Karpas-422 (cell line): ENCODE data around the gene SEMA6B. TPM values are rescaled to one million over a fixed set of nuclear protein-coding genes. Genes with fewer than 3 reads are reported as not detected.
A peak's percentile ranks its signal among the peaks of the same experiment; 100 is the strongest.

ENCODE experiments used
- DNase-seq: peaks from one replicate; pipeline ENCODE4 v3.0.0-alpha.2; 2015
- H2AFZ ChIP-seq: fragments of 200-600 bp; sonication (generic); 2 replicates; pipeline ENCODE4 v1.6.1; 2014; ENCODE audit warnings: antibody characterized with exemption, low read length, mixed read lengths
- H3K27ac ChIP-seq: fragments of 200-600 bp; sonication (generic); 2 replicates; pipeline ENCODE4 v1.5.1; 2014; ENCODE audit warnings: mild to moderate bottlenecking, low read length, moderate library complexity
- H3K27me3 ChIP-seq: fragments of 200-600 bp; sonication (generic); 2 replicates; pipeline ENCODE4 v1.6.1; 2014; ENCODE audit warnings: low read length, mixed read lengths
- H3K36me3 ChIP-seq: fragments of 200-600 bp; sonication (generic); 2 replicates; pipeline ENCODE4 v1.6.1; 2014; ENCODE audit warnings: low read length, mixed read lengths; ENCODE audit not compliant: insufficient read depth
- H3K4me1 ChIP-seq: fragments of 200-600 bp; sonication (generic); 2 replicates; pipeline ENCODE4 v1.6.1; 2014; ENCODE audit warnings: mild to moderate bottlenecking, low read length, mixed read lengths
- H3K4me2 ChIP-seq: fragments of 200-600 bp; sonication (generic); 2 replicates; pipeline ENCODE4 v1.6.1; 2014; ENCODE audit warnings: low read length, low read depth, mild to moderate bottlenecking; ENCODE audit not compliant: poor library complexity, severe bottlenecking
- H3K4me3 ChIP-seq: fragments of 200-600 bp; sonication (generic); 2 replicates; pipeline ENCODE4 v1.5.1; 2014; ENCODE audit warnings: mild to moderate bottlenecking, antibody characterized with exemption, low read length, mixed read lengths
- H3K79me2 ChIP-seq: fragments of 200-600 bp; sonication (generic); 2 replicates; pipeline ENCODE4 v1.6.1; 2014; ENCODE audit warnings: mild to moderate bottlenecking, low read length, mixed read lengths
- H3K9ac ChIP-seq: fragments of 200-600 bp; sonication (generic); 2 replicates; pipeline ENCODE4 v1.6.0; 2014; ENCODE audit warnings: low read length
- H3K9me2 ChIP-seq: fragments of 200-600 bp; sonication (generic), shearing (Covaris generic); replicated peaks from 2 replicates; pipeline ENCODE4 v1.6.0; 2014; ENCODE audit warnings: mild to moderate bottlenecking, low read length, moderate library complexity; ENCODE audit not compliant: insufficient read depth
- H3K9me3 ChIP-seq: fragments of 300-700, 200-600 bp; sonication (generic); 2 replicates; pipeline ENCODE4 v1.6.1; 2014; ENCODE audit warnings: low read length, mixed read lengths
- H4K20me1 ChIP-seq: fragments of 200-600 bp; sonication (generic); 2 replicates; pipeline ENCODE4 v1.6.1; 2014; ENCODE audit warnings: mild to moderate bottlenecking, antibody characterized with exemption, low read length, low read depth; ENCODE audit not compliant: insufficient read depth
- total RNA-seq: library from RNA; depleted of rRNA; stranded (reverse); fragments of >200 nt; shearing (Covaris generic); gene quantifications from 2 replicates; pipeline ENCODE4 v1.2.3, GENCODE V29; 2014; ENCODE audit warnings: low replicate concordance

SEMA6B gene
- total RNA-seq, 1 experiment from 2014 or later, result not detected

GRCh38 chr19:4552525-4552819, 7.0 kb downstream of the SEMA6B start:
- H3K9me2 ChIP-seq, result no peaks in the 10 kb centered on the region
- no peaks in the 10 kb centered on the region for H3K4me1 ChIP-seq
- H2AFZ ChIP-seq, result no peak overlapping the region
- H3K27ac ChIP-seq, result no peak overlapping the region
- no peaks in the 10 kb centered on the region for H4K20me1 ChIP-seq
- no peaks in the 10 kb centered on the region for H3K27me3 ChIP-seq
- H3K4me2 ChIP-seq, result no peak overlapping the region
- no peak overlapping the region for H3K9ac ChIP-seq
- DNase-seq, result no peak
- no peaks in the 10 kb centered on the region for H3K36me3 ChIP-seq
- H3K79me2 ChIP-seq, result no peaks in the 10 kb centered on the region
- H3K4me3 ChIP-seq, result no peak overlapping the region
- H3K9me3 ChIP-seq, result no peaks in the 10 kb centered on the region

- H3K4me1 ChIP-seq, result no peaks in the 10 kb centered on the region
- H3K79me2 ChIP-seq, result no peaks in the 10 kb centered on the region
- no peak overlapping the region for H3K27ac ChIP-seq
- no peak overlapping the region for H3K4me2 ChIP-seq
- H3K36me3 ChIP-seq, result no peaks in the 10 kb centered on the region
- H3K9ac ChIP-seq, result no peak overlapping the region
- no peak for DNase-seq
- H2AFZ ChIP-seq, result no peak overlapping the region
- no peak overlapping the region for H3K4me3 ChIP-seq
- no peaks in the 10 kb centered on the region for H3K27me3 ChIP-seq
- no peaks in the 10 kb centered on the region for H4K20me1 ChIP-seq
- no peaks in the 10 kb centered on the region for H3K9me2 ChIP-seq
- no peaks in the 10 kb centered on the region for H3K9me3 ChIP-seq
These were observed 8.9 kb downstream of the SEMA6B start for GRCh38 chr19:4550479-4551050.

GRCh38 chr19:4550018-4550417, 9.5 kb downstream of the SEMA6B start:
- Histone ChIP-seq H3K4me2 (no peak overlapping the region), H3K36me3 (no peaks in the 10 kb centered on the region), H3K4me3 (no peak overlapping the region), H3K27me3 (no peaks in the 10 kb centered on the region), H3K9me2 (no peaks in the 10 kb centered on the region), H4K20me1 (no peaks in the 10 kb centered on the region), H3K4me1 (no peaks in the 10 kb centered on the region), H3K27ac (no peak overlapping the region), H2AFZ (no peak overlapping the region), H3K9ac (no peak overlapping the region), H3K9me3 (no peaks in the 10 kb centered on the region), H3K79me2 (no peaks in the 10 kb centered on the region)
- no peak for DNase-seq

DNA sequence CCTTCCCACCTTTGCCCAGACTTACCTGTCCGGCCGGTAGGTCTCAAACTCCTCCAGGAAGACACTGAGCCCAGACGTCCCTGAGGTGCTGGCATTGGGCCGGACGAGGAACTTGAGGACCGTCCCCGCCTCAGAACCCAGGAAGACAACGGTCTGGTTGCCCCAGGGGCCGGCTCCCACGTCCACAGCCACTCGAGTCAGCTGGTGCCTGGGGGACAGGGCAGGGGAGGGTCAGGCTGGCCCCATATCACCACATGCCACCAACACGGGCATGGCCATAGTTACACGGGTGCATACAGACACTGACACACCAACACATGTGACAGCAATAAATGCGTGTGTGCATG, 11.3 kb downstream of the SEMA6B start:
- Histone ChIP-seq H3K9ac (no peak overlapping the region), H3K9me3 (no peaks in the 10 kb centered on the region), H3K4me1 (no peaks in the 10 kb centered on the region), H4K20me1 (no peaks in the 10 kb centered on the region), H3K27me3 (no peaks in the 10 kb centered on the region), H3K36me3 (no peaks in the 10 kb centered on the region), H3K4me3 (no peak overlapping the region), H3K27ac (no peak overlapping the region), H3K9me2 (no peaks in the 10 kb centered on the region), H3K79me2 (no peaks in the 10 kb centered on the region), H2AFZ (no peak overlapping the region), H3K4me2 (no peak overlapping the region)
- DNase-seq, result no peak

DNA sequence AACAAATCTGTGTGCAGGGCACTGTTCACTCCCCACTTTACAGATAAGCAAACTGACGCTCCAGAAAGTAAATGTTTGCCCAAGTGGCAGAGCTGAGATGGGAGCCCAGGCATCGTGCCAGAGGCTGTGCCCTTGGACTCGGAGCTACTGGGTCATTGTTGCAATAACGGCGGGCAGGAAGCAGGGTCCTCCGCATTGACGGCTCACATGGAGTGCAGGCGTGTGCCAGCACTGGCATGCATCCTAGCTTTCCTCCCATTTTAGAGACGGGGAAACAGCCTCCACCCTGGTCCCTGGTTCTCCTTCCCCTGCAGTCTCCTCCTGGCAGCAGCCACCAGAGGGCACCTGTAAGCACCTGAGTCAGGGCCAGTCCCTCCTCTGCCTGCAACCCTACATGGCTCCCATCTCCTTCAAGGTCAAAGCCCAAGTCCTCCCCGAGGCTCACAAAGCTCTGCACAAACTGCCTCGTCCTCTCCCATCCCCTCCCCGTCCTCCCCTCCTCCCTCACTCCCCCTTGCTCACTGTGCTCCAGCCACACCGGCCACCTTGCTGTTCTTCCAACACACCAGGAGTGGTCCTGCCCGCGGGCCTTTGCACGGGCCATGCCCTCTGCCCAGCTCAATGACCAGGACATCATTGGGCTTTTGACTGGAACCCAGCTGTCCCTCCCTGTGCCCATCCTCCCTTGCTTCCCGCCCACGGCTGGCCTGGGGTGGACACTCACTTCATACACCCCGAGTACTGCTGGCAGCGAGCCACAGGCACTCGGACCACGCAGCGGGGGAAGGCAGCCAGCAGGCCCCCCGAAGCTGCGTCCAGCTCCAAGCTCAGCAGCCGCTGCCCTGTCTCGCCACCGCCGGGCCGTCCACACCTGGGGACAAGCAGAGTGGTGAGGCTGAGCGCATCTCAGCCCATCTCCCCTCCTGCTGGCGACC, 11.9 kb downstream of the SEMA6B start:
- Histone ChIP-seq H2AFZ (no peak overlapping the region), H3K4me3 (no peak overlapping the region), H4K20me1 (no peaks in the 10 kb centered on the region), H3K9me2 (no peaks in the 10 kb centered on the region), H3K9ac (no peak overlapping the region), H3K9me3 (no peaks in the 10 kb centered on the region), H3K36me3 (no peaks in the 10 kb centered on the region), H3K4me1 (no peaks in the 10 kb centered on the region), H3K27me3 (no peaks in the 10 kb centered on the region), H3K79me2 (no peaks in the 10 kb centered on the region), H3K27ac (no peak overlapping the region), H3K4me2 (no peak overlapping the region)
- peak; percentile 68 for DNase-seq

DNA sequence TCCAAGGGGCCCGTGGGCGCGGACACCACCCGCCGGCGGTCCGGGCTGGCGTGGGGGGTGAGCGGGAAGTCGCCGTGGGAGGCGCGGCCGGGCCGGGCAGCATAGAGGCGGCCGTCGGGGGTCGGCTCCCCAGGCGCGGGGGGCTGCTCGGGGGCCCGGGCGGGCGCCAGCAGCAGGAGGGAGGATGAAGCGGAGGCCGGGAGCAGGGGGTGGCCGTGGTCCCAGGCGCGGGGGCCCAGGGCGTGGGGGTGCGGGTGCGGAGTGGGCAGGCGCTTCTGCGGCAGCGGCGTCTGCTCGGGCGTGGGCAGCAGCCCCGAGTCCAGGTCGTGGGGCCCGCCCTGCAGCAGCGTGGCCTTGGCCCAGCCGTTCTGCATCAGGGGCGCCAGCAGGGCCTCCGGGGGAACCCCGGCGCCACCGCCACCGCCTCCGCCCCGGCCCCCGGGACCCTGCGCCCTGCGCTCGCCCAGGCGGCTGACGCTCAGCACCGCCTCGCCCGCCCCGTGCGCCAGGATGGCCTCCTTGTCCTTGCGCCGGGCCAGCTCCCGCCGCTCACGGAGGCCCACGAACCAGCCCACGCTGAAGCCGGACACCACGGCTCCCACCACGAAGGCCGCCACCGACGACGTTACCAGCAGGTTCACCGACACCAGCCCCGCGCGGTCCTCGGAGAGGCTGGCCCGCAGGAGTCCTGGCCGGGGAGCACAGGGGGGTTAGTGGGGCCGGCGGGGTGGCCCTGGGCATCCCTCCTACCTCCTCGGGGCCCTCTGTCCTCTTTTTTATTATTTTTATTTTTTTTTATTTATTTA, 15.4 kb downstream of the SEMA6B start:
- H3K9me3 ChIP-seq, result no peaks in the 10 kb centered on the region
- H3K27me3 ChIP-seq, result 0 out of 2 replicates have a peak, but pooled peaks cover 3% of the 10 kb centered on the region
- H2AFZ ChIP-seq, result no peak overlapping the region
- DNase-seq, result no peak
- no peaks in the 10 kb centered on the region for H3K36me3 ChIP-seq
- H3K9me2 ChIP-seq, result no peaks in the 10 kb centered on the region
- H3K4me3 ChIP-seq, result no peak overlapping the region
- H3K27ac ChIP-seq, result no peak overlapping the region
- no peak overlapping the region for H3K4me2 ChIP-seq
- H4K20me1 ChIP-seq, result no peaks in the 10 kb centered on the region
- no peaks in the 10 kb centered on the region for H3K79me2 ChIP-seq
- no peak overlapping the region for H3K9ac ChIP-seq
- H3K4me1 ChIP-seq, result no peaks in the 10 kb centered on the region

DNA sequence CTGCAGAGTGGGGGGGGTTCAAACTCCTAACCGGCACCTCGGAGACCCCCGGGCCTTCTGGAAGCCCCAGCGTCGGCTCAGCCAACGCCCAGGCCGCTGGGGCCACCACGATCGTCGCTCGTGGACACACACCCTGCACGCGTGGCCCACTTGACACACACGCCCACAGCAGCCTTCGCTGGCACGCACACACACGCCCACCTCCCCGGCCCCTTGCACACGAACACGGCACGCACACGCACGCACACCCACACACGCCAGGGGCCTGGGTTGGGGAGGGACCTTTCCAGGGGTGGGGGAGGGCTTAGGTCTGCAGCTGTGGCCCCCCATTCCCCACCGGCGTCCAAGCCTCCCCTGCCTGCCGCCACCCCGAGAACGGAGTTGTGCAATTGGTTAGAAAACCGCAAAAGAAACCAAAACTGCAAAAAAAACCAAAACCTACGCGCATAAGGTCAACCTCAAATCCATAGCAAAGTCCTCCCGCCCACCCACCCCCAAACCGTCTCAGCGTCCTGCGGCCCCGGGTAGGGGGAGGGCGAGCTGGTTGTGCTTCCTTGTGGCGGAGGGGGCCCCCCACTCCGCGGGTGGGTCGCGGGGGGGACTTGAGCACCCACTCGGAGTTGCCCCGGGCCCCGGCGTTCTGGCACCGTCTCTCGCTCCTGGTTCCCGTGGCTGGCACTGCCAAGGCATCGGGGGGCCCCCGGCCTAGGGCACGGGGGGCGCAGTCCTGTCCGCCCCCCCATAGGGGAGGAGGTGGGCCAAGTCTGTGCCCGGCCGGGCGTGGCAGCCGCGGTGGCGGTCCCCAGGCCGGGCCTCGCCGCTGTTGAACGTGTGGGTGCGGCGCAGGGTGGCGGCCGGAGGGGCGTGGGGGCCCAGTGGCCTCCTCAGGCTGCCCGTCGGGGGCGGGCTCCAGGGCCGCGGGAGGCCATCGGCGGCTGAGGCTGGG, 16.3 kb downstream of the SEMA6B start:
- Histone ChIP-seq H3K79me2 (no peaks in the 10 kb centered on the region), H3K4me3 (no peak overlapping the region), H3K9ac (no peak overlapping the region), H2AFZ (no peak overlapping the region), H3K9me2 (no peaks in the 10 kb centered on the region), H3K27me3 (0 out of 2 replicates have a peak, but pooled peaks cover 3% of the 10 kb centered on the region), H3K27ac (no peak overlapping the region), H3K9me3 (no peaks in the 10 kb centered on the region), H4K20me1 (no peaks in the 10 kb centered on the region), H3K4me2 (no peak overlapping the region), H3K36me3 (no peaks in the 10 kb centered on the region), H3K4me1 (no peaks in the 10 kb centered on the region)
- DNase-seq, result no peak
